Adrenal gland (tissue), 5 donors: ENCODE measurements around the gene PDE6B.

Experiments
- CTCF ChIP-seq, 6 experiments: fragments of 450-650 bp in 4 of 6; fragments of 200-600 bp in 2 of 6; sonication (generic) in 1 of 6; IDR thresholded peaks; 1 replicate in 5 of 6; 2 replicates in 1 of 6; pipeline versions ENCODE4 v1.5.1 to v1.8.0; 2016 to 2021; ENCODE audit warnings: antibody characterized with exemption in 6 of 6, mild to moderate bottlenecking in 2 of 6, moderate library complexity in 1 of 6
- POLR2A ChIP-seq, 2 donors: fragments of 450-650 bp; IDR thresholded peaks; one replicate each; pipeline ENCODE4 v1.6.1; 2017; ENCODE audit warnings: antibody characterized with exemption in 2 of 2, mild to moderate bottlenecking in 2 of 2, moderate library complexity in 1 of 2
- donor health status: DM: no; HTN: no; CAD: no.

GRCh38 chr4:587671-588350 lies 37.6 kb upstream of the PDE6B start:
- TF ChIP-seq CTCF (IDR thresholded peaks at IDR 0.05) (no peak), POLR2A (IDR thresholded peaks at IDR 0.05) (no peak)
